ENCODE measurements around the gene RANBP1. TPM values are rescaled to one million over a fixed set of nuclear protein-coding genes. Genes with fewer than 3 reads are reported as not detected.

RANBP1 gene
- total RNA-seq, 1 donor from 2014 or later = 233 TPM

GRCh38 chr22:20107471-20107901 is 8.4 kb upstream of the RANBP1 start:
- intact Hi-C loops (cut with micrococcal nuclease) = no loop called here

GRCh38 chr22:20107951-20108756 is 7.8 kb upstream of the RANBP1 start:
- intact Hi-C loops (cut with micrococcal nuclease) = no loop called here

- intact Hi-C loops (cut with micrococcal nuclease) = no loop called here
Observed at GRCh38 chr22:20108757-20109230, 7.1 kb upstream of the RANBP1 start.

- intact Hi-C loops (cut with micrococcal nuclease) = no loop called here
Observed at GRCh38 chr22:20109411-20110358, 6.2 kb upstream of the RANBP1 start.

- intact Hi-C loops (cut with micrococcal nuclease) = no loop called here
Observed at GRCh38 chr22:20110359-20110985, 5.4 kb upstream of the RANBP1 start.

- intact Hi-C loops (cut with micrococcal nuclease) = no loop called here
Observed at GRCh38 chr22:20111045-20111688, 4.7 kb upstream of the RANBP1 start.

- intact Hi-C loops (cut with micrococcal nuclease) = no loop called here
Observed at GRCh38 chr22:20111689-20112622, 3.9 kb upstream of the RANBP1 start.

GRCh38 chr22:20112623-20113511 is 3.0 kb upstream of the RANBP1 start:
- intact Hi-C loops (cut with micrococcal nuclease) = no loop called here

- intact Hi-C loops (cut with micrococcal nuclease) = no loop called here
Observed at GRCh38 chr22:20113551-20114310, 2.2 kb upstream of the RANBP1 start.

- intact Hi-C loops (cut with micrococcal nuclease) = loop anchor here (5.0 kb wide), 2 partner anchors 393 to 992 kb away; partner anchors contain the start of genes DGCR2 and MED15
Observed at GRCh38 chr22:20114506-20115475, 1.1 kb upstream of the RANBP1 start.

- intact Hi-C loops (cut with micrococcal nuclease) = loop anchor here (2.0 to 5.0 kb wide), 4 partner anchors 262 to 994 kb away; partner anchors contain the start of genes DGCR2, GNB1L, MED15 and PI4KA
Observed at GRCh38 chr22:20116376-20116950, 559 bp downstream of the RANBP1 start.

GRCh38 chr22:20116951-20117632 is 1.2 kb downstream of the RANBP1 start, which contains the start of gene TRMT2A:
TSS of gene TRMT2A (minus strand) at chr22:20117226. CDS start at chr22:20116906, 320 bp downstream.
- intact Hi-C loops (cut with micrococcal nuclease) = loop anchor here (1.0 to 5.0 kb wide), 12 partner anchors 14 to 995 kb away; partner anchors contain the start of genes ARVCF, DGCR2, DGCR6L and DGCR8

GRCh38 chr22:20117633-20118299 is 1.9 kb downstream of the RANBP1 start:
- intact Hi-C loops (cut with micrococcal nuclease) = loop anchor here (1.0 to 5.0 kb wide), 12 partner anchors 14 to 995 kb away; partner anchors contain the start of genes ARVCF, DGCR2, DGCR6L and DGCR8

GRCh38 chr22:20118300-20119020 is 2.6 kb downstream of the RANBP1 start:
- intact Hi-C loops (cut with micrococcal nuclease) = loop anchor here (5.0 kb wide), 2 partner anchors 389 to 996 kb away; partner anchors contain the start of genes DGCR2 and MED15
